GM21737 (cell line): Measurements from ENCODE around the gene CCNYL1.
A peak's percentile ranks its signal among the peaks of the same experiment; 100 is the strongest.
"Not testable (repeated sequence)": the region's sequence is repeated elsewhere in the genome, so short reads cannot be mapped to it uniquely, and the experiment has no call there.

Source experiments
- ATAC-seq: cut with Tn5 transposase; IDR thresholded peaks from one replicate; pipeline ENCODE4 v1.9.1; 2021; ENCODE audit warnings: mild to moderate bottlenecking, moderate library complexity; ENCODE audit not compliant: unreplicated experiment

The CCNYL1 gene

DNA sequence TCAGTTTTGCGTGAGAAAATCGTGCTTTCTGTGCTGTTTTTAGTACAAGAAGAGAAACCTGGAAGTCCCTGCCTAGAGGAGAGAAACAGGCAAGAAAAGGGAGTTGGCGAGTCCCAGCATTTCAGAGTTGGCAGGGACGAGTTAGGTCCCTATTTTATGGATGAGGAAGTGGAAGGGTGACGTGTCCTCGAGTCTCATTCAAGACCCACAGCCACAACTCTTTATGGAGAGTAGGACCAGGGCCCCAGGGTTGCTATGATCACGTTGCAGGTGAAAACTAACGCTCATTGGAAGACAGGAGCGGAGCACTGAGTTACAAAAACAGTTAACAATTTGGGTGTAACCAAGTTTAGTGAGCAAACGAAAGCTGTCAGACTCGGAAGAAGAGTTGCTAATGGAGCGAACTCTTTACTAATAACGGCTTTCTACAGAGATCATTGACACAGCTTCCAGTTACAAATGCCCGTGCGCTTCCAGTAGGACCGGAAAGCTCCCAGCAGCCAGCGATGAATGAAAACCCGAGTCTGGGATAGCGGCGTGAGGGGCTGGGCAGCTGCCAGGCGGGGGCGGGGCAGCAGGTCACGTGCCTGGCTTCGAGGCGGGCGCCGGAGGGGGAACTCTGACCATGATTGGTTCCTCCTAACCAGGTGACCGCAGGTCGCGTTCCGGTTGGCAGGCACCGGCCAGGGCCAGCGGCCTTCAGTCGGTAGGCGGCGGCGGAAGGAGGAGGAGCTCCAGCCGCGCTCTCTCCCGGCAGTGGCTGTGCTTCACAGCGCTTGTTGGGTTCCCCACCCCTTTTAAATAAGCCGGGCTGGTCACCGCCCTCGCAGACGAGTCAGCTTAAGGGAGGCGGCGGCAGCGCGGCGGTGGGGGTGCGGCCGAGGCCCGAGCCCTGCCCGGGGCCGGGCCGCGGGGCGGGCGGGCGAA is at the start of gene CCNYL1:
TSS of gene CCNYL1 (plus strand) at position 827 of the 927 bp plus-strand sequence. CDS start 257 bp downstream, outside the sequence.
- peak; percentile 97 for ATAC-seq

DNA sequence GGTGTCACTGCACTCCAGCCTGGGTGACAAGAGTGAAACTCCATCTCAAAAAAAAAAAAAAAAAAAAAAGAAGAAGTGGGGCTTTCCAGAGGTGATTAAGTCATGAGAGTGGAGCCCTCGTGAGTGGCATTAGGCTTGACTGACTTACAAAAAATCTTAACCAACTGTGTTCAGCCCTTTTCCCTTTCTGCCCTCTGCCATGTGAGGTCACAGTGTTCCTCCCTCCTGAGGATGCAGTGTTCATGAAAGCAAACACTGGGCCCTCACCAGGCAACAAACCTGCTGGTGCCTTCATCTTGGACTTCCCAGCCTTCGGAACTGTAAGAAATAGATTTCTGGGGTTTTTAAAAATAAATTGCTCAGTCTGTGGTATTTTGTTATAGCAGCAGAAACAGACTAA is 49.2 kb upstream of the CCNYL1 start:
- ATAC-seq = peak; percentile 91

DNA sequence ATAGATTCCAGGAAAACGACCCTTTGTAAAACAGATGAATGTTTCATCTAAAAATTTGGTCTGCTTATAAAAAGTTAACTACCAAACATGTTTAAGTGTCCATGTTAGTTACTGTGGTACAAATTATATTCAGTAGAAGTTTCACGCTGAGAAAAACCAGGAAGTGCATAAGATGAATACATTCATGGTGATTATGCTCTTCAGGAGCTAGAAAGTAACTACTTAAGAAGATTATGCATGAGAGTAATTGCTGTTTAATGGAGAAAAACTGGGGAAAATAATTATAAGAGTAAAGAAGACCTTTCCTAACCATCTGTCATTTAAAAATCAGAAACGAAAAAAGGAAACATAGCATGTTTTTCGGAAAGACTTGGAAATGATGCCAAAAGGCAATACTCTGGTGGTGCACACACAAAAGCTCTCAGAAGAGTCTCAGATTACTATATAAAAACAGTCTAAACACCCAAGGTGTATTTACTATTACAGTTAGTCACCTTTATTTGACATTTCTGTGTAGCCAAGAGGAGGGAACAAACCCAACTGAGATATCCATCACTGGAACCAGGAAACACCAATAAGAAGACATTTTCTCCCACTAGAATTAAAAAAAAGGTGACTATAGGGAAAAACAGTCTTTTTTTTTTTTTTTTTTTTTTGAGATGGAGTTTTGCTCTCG is 47.4 kb upstream of the CCNYL1 start:
- ATAC-seq = no peak

DNA sequence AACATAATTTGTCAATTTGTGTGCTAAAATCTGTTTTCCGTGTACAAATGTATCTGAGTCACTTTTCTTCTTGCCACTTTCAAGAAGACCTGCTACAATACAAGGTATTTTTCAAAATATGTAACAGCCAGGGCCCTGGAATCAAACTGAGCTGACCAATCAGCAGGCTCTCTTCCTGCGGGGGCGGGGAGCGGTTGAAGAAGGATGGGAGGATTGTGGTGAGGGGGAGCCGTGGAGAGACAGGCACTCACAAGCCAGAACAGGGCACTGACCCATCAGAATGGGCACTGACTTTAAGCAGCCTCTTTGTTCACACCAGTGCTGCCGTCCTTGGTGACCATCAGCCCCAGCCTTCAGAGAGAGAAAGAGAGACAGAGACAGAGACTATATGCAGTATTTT is 40.6 kb upstream of the CCNYL1 start:
- no peak for ATAC-seq

DNA sequence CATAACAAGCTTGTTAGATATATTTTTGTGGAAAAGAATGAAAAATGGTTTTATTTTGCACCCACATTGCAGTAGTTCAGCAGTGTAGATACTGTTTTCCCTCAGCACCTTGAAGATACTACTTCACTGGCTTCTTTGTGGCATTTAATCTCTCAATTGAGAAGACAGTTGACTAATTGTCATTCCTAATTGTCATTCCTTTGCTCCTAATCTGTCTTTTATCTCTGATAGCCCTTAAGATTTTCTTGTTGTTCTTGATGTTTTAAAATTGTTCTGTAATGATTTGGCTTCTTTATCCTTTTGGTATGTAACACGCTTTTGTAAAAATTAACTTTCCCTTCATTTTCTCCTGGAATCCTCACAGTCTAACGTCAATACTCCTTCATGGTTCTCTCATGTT is 38.0 kb upstream of the CCNYL1 start:
- no peak for ATAC-seq

DNA sequence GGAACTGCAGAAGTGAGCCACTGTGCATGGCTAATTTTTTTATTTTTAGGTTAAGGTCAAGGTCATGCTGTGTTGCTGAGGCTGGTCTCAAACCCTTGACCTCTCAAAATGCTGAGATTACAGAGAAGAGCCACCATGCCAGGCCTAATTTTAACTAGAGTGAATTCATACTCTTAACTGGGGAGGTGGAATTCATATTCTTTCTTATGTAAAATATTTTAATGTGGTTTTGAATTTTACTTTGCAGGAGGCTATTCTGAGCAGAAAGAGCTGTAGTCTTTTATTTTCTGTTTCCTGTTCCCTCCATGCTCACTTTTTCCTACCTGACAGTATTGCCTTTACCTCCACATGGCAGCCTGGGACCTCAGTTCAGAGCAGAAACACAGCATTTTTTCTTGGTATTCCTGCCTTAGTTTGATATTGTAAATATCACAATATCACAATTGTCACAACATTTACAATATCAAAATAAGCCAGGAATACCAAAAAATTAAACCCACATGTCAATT is 37.1 kb upstream of the CCNYL1 start:
- ATAC-seq = no peak

DNA sequence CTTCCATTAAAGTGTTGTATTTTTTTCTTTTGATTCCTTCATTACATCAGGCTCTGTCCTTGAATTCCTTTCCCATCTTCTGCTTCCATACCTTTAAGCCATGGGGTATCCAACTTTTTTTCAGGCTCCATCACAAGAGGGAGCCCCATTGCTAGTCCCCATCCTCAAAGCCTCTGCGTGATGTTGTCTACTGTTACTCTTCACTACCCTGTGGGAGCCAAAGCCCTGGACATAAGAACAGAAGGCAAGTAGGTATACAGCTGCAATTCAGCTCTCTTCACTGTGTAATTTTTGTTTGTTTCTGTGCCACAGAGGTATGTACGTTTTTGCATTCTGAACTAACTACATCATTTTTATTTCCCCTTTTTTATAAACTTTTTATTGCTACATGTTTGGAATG is 36.6 kb upstream of the CCNYL1 start:
- ATAC-seq = no peak

DNA sequence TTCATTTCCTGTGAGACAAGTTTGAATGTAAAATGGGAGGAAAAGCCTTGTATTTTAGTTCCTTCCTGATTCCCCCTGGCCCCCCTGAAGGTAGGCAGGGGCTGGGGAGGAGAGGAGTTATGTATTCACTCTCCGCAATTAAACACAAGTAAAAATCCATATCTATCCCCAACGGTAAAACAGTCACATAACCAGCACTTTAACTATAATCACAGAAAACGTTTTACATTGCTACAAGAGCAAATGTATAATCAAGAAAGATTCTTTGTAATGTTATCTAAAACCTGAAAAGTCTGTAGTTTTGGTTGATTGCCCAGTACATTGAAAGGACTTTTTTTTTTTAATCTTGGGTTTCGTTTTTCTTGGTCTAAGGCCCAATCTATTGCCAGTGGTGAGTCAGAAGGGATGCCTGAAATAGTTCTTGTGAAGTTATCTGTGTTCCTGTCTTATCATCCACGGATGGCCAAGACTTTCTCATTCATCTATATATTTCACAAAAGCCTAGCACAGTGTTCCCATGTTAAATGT is 34.5 kb upstream of the CCNYL1 start:
- ATAC-seq = no peak

DNA sequence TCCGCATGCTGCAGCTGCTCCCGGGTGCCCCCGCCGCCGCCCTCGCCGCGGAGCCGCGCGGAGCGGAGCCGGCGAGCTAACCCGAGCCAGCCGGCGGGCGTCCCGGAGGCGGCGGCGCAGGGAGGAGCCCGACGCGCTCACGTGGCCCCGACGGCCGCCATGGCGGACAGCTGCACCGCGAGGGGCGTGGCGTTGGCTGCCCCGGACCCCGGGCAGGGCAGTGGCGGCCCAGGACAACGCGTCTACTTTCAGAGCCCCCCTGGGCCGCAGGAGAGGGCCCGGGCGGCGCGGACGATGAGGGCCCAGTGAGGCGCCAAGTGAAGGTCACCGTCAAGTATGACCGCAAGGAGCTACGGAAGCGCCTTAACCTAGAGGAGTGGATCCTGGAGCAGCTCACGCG is 30.0 kb upstream of the CCNYL1 start:
- no peak for ATAC-seq

DNA sequence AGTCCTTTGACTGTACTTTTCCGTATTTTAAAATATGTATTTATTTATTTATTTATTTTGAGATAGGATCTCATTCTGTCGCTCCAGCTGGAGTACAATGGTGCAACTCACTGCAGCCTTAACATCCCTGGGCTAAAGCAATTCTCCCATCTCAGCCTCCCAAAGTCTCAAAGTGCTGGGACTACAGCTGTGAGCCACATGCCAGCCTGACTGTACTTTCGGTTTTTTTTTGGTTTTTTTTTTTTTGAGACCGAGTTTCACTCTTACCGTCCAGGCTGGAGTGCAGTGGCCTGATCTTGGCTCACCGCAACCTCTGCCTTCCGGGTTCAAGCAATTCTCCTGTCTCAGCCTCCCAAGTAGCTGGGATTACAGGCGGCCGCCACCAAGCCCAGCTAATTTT is 28.9 kb upstream of the CCNYL1 start:
- no peak for ATAC-seq

DNA sequence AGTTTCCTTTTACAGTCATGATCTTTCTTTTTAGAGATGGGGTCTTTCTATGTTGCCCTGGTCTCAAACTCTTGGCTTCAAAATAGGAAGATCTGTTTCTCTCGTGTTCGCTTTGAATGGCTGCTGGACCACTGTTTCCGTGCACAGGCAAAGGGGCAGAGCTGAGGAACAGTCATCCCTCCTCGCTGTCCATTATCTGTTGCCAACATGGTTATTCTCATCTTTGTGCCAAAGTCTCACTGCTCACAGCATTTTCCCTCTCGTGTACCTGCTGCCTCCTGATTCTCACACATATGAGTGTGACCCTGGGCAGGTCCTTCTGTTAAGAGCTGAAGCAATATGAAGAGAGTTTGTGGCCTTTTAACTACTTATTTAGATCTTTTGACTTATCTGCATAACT is 28.0 kb upstream of the CCNYL1 start:
- no peak for ATAC-seq

DNA sequence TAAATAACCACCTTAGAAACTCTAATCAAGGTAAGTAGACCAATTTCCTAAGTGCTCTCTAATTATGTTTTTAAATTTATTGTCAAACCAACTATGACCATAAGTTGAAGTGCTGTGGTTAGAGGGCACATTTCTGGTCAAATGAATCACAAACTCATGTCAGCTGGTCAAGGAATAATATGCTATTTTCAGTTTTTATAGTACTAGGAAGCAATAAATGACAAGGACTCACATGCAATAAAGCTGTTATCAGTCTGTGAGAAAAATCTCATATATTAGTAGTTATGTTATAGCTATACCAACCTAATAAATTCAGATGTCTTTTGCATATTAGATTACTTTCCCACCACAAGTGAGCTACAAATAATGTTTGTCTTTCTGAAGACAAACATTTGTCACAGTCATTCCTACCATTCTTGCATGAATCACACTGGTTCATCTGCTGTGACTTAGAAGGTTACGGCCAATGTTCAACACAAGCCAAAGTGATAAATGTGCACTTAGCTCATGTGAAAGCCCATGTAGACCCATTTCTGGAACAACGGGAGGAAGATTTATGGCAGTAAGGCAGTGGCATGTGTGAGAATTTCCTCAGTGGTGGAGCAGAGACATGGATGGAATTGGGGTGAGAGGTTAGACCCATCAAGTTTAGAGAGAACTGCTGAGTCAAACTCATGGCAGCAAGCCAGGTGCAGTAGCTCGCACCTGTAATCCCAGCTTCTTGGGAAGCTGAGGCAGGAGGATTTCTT is 27.4 kb upstream of the CCNYL1 start:
- no peak for ATAC-seq

DNA sequence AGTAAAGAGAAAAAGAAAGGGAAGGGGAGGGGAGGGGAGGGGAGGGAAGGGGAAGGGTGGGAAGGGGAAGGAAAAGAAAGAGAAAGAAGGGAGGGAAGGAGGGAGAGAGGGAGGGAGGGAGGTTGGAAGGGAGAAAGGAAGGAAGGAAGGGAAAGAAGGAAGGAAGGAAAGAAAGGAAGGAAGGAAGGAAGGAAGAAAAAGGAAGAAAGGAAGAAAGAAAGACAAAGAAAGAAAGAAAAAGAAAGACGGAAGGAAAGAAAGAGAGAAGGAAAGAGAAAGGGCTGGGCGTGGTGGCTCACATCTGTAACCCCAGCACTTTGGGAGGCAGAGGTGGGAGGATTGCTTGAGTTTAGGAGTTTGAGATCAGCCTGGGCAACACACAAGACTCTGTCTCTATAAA is 24.6 kb upstream of the CCNYL1 start:
- no peak for ATAC-seq

DNA sequence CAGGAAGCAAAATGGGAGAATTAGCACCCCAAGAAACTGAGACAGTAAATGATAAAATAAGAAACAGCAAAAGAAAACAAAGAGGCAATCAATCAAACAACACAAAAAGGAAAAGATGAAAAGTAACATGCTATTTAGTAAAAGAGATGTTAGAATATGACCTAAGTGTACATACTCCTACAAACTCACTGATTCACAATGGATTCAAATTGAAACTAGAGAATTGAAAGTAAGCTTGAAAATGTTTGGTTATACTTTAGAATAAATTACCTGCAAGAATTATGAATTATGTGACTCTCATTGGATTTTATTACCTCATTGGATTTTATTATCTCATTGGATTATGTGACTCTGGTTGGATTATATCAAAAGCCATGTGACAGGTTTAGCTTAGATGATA is 22.8 kb upstream of the CCNYL1 start:
- ATAC-seq = no peak

DNA sequence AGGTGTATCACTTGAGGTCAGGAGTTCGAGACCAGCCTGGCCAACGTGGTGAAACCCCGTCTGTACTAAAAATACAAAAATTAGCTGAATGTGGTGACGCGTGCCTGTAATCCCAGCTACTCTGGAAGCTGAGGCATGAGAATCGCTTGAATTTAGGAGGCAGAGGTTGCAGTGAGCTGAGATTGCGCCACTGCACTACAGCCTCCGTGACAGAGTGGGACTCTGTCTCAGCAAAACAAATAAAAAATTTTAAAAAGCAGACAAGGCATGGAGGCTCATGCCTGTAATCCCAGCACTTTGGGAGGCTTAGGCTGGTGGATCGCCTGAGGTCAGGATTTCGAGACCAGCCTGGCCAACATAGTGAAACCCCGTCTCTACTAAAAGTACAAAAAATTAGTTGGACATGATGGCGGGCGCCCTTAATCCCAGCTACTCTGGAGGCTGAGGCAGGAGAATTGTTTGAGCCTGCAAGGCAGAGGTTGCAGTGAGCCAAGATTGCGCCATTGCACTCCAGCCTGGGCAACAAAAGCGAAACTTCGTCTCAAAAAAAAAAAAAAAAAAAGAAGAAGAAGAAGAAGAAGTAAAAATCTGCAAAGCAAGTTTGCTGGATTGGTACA is 20.5 kb upstream of the CCNYL1 start:
- ATAC-seq = not testable (repeated sequence)

DNA sequence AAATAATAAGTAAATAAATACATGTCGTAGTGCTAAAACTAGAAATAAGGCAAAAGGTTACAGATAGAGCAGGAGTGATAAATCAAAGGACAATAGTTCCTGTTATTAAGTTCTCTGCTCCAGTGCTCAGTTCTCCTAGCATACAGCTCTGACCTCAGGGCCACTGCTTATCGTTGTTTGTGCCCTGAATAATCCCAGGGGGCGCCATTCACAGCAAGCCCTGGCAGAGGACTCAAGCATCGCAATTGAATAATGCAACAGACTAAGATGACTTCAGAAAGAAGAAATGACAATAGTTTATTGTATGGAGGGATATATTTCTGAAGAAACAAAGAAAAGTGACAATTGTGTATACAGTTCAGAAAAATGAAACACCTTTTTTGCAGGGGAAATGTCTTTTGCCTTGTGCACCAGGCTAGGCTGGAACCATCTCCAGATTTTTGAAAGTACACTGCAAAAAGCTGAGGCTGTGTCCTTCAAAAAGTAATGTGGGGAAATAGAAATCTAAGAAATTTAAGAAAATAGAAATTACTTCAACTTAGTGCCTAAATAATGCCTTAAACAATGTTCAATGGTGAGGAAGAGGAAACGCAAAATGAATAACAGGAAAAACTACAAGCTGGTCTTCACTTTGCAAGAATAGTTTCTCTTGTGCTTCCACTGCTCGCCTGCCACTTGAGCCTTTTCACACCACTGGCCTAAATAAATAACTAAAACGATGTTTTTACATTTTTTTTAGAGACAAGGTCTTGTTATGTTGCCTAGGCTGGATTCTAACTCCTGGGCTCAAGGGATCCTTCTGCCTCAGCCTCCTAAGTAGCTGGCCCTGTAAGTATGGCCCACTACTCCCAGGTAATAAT is 19.0 kb upstream of the CCNYL1 start:
- no peak for ATAC-seq

DNA sequence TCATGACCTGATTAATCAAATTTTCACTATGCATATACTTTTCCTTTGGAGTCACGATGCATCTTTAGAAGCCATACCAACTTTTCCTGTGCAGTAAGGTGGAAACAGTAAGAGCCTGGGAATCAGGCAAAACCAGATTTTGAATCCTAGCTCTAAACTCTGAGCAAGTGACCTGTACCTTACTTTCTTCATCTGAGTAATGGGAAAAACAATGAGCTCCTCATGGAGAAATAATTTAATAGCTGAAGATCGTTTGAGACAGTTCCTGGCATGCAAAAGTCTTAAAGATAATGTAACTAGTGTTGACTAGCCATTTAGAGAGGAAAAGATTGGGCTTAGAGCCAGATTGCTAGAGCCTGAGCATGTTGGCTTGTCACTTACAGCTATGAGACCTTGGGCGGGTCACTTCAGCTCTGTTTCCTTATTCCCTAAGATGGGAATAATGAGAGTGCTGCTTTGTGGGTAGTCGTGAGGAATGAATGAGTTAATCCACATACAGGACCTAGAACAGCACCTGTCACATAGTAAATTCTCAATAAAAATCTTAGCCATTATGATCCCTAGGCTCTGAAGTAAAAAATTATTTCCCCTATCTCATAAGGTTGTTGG is 17.7 kb upstream of the CCNYL1 start:
- no peak for ATAC-seq

DNA sequence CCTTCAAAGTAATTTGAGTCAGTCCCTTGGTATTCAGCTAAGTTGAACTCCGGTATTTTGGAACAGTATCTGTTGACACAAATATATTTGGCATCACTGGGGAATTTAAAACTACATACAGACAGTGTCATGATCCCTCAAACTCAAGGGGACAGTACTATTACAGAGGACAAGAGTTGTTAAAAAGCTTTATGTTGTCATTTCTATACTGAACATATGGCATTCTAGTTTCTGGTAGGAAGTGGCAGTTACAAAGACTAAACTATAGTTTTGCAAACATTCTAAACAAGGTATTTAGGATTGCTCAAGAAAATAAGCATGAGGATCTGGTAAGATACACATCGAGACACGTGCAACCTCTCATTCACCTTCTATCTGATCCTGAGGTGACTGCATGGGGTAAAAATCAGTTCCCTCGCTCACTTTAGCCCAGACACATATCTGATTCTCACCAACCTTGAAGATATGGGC is 16.6 kb upstream of the CCNYL1 start:
- no peak for ATAC-seq

DNA sequence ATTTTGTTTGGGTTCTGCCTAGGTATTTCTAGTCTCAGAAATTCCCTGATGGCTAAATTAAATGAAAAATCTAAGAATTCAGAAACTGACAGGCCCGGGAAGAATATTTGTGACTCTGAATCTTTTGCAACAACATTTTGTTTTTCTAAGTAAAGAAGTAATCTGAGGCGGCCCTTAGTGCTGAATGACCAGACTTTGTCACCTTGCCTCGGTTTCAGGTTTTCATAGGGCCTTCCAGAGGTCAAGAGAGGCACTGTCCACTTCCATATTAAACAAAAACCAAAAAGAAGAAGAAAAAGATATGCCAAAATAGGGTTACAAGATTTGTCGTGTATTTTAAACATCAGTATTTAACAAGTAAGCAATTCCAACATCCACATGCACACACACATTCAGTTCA is 16.1 kb upstream of the CCNYL1 start:
- ATAC-seq = no peak
